Vagina (tissue), 2 donors: ENCODE results near the gene XKR7. TPM values are rescaled to one million over a fixed set of nuclear protein-coding genes. Genes with fewer than 3 reads are reported as not detected.

Source experiments
- DNase-seq, 2 donors: peaks; one replicate each; pipeline ENCODE4 v3.0.0-alpha.2; 2017; ENCODE audit errors: extremely low spot score in 2 of 2
- H3K27ac ChIP-seq: fragments of 200-600 bp; sonication (generic); one replicate; pipeline ENCODE4 v1.5.1; 2019
- H3K27me3 ChIP-seq: fragments of 200-600 bp; sonication (generic); one replicate; pipeline ENCODE4 v1.5.1; 2019
- H3K36me3 ChIP-seq, 2 donors: fragments of 200-600 bp; sonication (generic); one replicate each; pipeline ENCODE4 v1.5.1; 2017 to 2019
- H3K4me1 ChIP-seq: fragments of 200-600 bp; sonication (generic); one replicate; pipeline ENCODE4 v1.5.1; 2019
- H3K4me3 ChIP-seq, 2 donors: fragments of 200-600 bp; sonication (generic); 1 replicate in 1 of 2; 2 replicates in 1 of 2; pipeline ENCODE4 v1.5.1; 2016 to 2019
- H3K9me3 ChIP-seq: fragments of 200-600 bp; sonication (generic); one replicate; pipeline ENCODE4 v1.5.1; 2019
- POLR2A ChIP-seq, 2 donors: fragments of 450-650 bp; IDR thresholded peaks; one replicate each; pipeline ENCODE4 v1.6.1; 2017; ENCODE audit warnings: antibody characterized with exemption in 2 of 2, mild to moderate bottlenecking in 2 of 2, moderate library complexity in 2 of 2
- POLR2AphosphoS5 ChIP-seq, 2 donors: sonication (generic); formaldehyde crosslinking; IDR thresholded peaks; one replicate each; pipeline ENCODE4 v1.9.0; 2017; ENCODE audit warnings: antibody characterized with exemption in 2 of 2, mild to moderate bottlenecking in 2 of 2, low read depth in 1 of 2; ENCODE audit not compliant: insufficient read depth in 1 of 2
- intact Hi-C: fragments of 100-400 bp; cut with DNase I; formaldehyde crosslinking; loops from one replicate; pipeline ENCODE4 v1.15.1; 2023
- total RNA-seq: library from RNA; depleted of rRNA; stranded (reverse); fragments of >200 nt; gene quantifications from one replicate; pipeline ENCODE4 v1.2.3, GENCODE V29; 2016
- TF ChIP-seq, protein P1 (sequence below), 3 experiments: fragments of 450-650 bp in 2 of 3; fragments of 200-600 bp in 1 of 3; sonication (generic) in 1 of 3; IDR thresholded peaks; one replicate each; pipeline ENCODE4 v1.5.1; 2017 to 2019; ENCODE audit warnings: antibody characterized with exemption in 3 of 3, mild to moderate bottlenecking in 2 of 3, moderate library complexity in 2 of 3

XKR7 gene
- total RNA-seq, 1 donor from 2014 or later = not detected

- intact Hi-C loops = no loop called here
- Histone ChIP-seq H3K9me3 (no peaks in the 10 kb centered on the region), H3K4me3 (no peak overlapping the region), H3K27ac (no peak overlapping the region), H3K27me3 (no peaks in the 10 kb centered on the region), H3K4me1 (peaks cover 4% of the 10 kb centered on the region), H3K36me3 (no peaks in the 10 kb centered on the region)
- TF ChIP-seq POLR2A (IDR thresholded peaks at IDR 0.05) (no peak), POLR2AphosphoS5 (IDR thresholded peaks at IDR 0.05; ENCODE audit: insufficient read depth in 1 of 2, low read depth in 1 of 2) (no peak)
- TF ChIP-seq, protein P1, sequence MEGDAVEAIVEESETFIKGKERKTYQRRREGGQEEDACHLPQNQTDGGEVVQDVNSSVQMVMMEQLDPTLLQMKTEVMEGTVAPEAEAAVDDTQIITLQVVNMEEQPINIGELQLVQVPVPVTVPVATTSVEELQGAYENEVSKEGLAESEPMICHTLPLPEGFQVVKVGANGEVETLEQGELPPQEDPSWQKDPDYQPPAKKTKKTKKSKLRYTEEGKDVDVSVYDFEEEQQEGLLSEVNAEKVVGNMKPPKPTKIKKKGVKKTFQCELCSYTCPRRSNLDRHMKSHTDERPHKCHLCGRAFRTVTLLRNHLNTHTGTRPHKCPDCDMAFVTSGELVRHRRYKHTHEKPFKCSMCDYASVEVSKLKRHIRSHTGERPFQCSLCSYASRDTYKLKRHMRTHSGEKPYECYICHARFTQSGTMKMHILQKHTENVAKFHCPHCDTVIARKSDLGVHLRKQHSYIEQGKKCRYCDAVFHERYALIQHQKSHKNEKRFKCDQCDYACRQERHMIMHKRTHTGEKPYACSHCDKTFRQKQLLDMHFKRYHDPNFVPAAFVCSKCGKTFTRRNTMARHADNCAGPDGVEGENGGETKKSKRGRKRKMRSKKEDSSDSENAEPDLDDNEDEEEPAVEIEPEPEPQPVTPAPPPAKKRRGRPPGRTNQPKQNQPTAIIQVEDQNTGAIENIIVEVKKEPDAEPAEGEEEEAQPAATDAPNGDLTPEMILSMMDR (IDR thresholded peaks at IDR 0.05) = no peak
- no peak for DNase-seq
Measured at GRCh38 chr20:31972471-31973021, 4.6 kb downstream of the XKR7 start.

GRCh38 chr20:31974296-31974695 lies 6.3 kb downstream of the XKR7 start:
- DNase-seq = no peak
- Histone ChIP-seq H3K4me3 (no peak overlapping the region), H3K36me3 (no peaks in the 10 kb centered on the region), H3K9me3 (no peaks in the 10 kb centered on the region), H3K4me1 (no peaks in the 10 kb centered on the region), H3K27me3 (no peaks in the 10 kb centered on the region), H3K27ac (no peak overlapping the region)
- intact Hi-C loops = no loop called here
- TF ChIP-seq POLR2AphosphoS5 (IDR thresholded peaks at IDR 0.05; ENCODE audit: insufficient read depth in 1 of 2, low read depth in 1 of 2) (no peak), POLR2A (IDR thresholded peaks at IDR 0.05) (no peak)
- TF ChIP-seq, protein P1 (IDR thresholded peaks at IDR 0.05) = no peak

GRCh38 chr20:31974951-31975487 lies 7.1 kb downstream of the XKR7 start:
- Histone ChIP-seq H3K4me1 (no peaks in the 10 kb centered on the region), H3K36me3 (no peaks in the 10 kb centered on the region), H3K27ac (no peak overlapping the region), H3K27me3 (no peaks in the 10 kb centered on the region), H3K4me3 (no peak overlapping the region), H3K9me3 (no peaks in the 10 kb centered on the region)
- no peak for DNase-seq
- intact Hi-C loops = no loop called here
- TF ChIP-seq POLR2A (IDR thresholded peaks at IDR 0.05) = no peak
- no peak for TF ChIP-seq POLR2AphosphoS5 (IDR thresholded peaks at IDR 0.05; ENCODE audit: insufficient read depth in 1 of 2, low read depth in 1 of 2)
- TF ChIP-seq, protein P1 (IDR thresholded peaks at IDR 0.05) = no peak

DNA sequence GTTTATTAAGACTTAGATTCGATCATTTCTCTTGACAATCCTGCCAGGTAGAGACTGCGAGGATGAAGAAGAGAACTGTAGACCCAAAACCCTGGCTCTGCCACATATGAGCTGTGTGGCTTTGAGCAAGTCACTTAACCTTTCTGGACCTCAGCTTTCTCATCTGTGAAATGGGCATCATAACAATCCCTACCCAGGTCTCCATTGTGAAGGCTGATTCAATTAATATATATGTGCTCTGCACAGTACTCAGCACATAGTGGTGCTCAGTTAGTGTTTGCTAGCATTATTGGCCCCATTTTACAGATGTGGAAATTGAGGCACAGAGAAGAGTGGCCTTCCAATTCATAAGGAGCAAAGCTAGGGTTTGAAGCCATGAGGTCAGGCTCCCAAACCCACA lies 7.9 kb downstream of the XKR7 start:
- H3K27ac ChIP-seq = no peak overlapping the region
- TF ChIP-seq POLR2AphosphoS5 (IDR thresholded peaks at IDR 0.05; ENCODE audit: insufficient read depth in 1 of 2, low read depth in 1 of 2) (no peak), POLR2A (IDR thresholded peaks at IDR 0.05) (no peak)
- TF ChIP-seq, protein P1 (IDR thresholded peaks at IDR 0.05) = no peak
- H3K4me3 ChIP-seq = no peak overlapping the region
- DNase-seq = no peak
- H3K9me3 ChIP-seq = no peaks in the 10 kb centered on the region
- intact Hi-C loops = no loop called here
- H3K27me3 ChIP-seq = no peaks in the 10 kb centered on the region
- no peaks in the 10 kb centered on the region for H3K4me1 ChIP-seq
- no peaks in the 10 kb centered on the region for H3K36me3 ChIP-seq

DNA sequence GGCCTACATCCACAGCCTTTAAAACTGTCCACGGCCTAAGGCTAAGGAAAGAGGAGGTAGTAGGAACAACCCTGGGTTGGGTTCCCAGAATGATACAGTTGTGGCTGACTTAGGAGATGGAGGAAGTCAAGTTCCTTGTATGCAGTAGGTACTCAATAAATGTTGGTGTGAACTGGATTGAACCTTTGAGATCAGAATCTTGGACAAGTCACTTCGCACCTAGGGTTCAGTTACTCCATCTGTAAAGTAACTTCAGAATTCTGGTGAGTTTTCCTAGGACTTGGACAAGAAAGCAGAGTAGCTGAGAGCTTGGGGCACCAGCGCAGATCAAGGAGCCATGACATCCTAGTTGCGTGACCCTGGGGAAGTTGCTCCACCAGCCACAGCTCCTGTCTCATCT lies 9.1 kb downstream of the XKR7 start:
- Histone ChIP-seq H3K36me3 (no peaks in the 10 kb centered on the region), H3K4me3 (no peak overlapping the region), H3K9me3 (no peaks in the 10 kb centered on the region), H3K27me3 (no peaks in the 10 kb centered on the region), H3K4me1 (no peaks in the 10 kb centered on the region), H3K27ac (no peak overlapping the region)
- intact Hi-C loops = no loop called here
- DNase-seq = no peak
- TF ChIP-seq POLR2A (IDR thresholded peaks at IDR 0.05) (no peak), POLR2AphosphoS5 (IDR thresholded peaks at IDR 0.05; ENCODE audit: insufficient read depth in 1 of 2, low read depth in 1 of 2) (no peak)
- TF ChIP-seq, protein P1 (IDR thresholded peaks at IDR 0.05) = no peak
